Limb (tissue), 2 donors: Measurements from ENCODE around the gene EDN3.

Experiments used
- DNase-seq, 2 donors: peaks; one replicate each; pipeline ENCODE4 v3.0.0-alpha.2; 2016; ENCODE audit errors: extremely low spot score in 2 of 2

EDN3 gene

DNA sequence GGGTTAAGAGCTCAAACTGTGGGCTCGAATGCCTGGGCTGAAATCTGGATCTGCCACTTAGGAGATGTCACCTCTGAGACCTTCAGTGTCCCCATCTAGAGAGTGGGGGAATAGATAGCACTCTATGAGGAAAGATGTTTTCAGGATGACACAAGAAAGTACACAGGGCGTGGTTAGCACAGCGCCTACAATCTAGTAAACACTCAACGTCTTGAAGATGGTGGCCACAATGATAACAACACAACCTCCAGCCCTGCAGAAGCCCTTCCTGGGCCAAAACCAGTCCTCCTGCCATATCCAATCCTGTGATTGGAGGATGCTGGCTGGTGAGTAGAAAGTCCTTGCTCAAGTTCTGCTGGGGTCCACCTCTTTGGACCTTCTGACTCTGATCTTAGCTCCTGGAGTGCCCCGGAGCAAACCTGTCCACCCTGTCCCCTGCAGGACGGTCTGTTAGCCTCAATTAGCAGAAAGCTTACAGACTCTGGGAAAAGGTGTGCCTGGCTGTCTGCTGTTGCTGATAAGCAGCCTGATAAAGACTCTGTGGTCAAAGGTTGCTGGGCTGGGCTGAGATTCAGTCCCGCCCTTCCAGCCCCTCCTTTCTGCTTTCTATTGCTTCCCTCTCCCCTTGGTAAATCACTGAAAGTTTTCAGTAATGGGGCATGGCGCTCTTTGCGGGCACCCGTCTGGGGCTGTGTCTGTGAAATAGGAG, 8.2 kb downstream of the EDN3 start:
- no peak for DNase-seq

DNA sequence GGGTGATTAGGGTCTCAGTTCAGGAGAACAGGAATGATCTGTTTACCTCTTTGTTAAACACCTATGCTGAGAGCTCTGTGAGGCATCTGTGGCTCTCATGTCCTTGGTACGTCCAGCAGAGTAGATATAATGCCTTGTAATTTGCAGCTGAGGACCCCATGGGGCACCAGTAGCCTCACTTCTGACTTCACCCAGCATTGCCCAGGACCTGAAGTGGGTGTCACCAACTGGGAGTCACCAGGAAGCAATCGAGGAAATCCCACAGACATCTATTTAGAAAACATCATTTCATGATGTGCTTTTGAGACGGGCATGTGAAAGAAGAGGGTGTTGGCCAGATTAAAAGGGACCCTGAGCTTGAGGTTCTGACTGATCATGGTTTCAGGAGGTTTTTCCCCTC, 8.8 kb downstream of the EDN3 start:
- DNase-seq = no peak

DNA sequence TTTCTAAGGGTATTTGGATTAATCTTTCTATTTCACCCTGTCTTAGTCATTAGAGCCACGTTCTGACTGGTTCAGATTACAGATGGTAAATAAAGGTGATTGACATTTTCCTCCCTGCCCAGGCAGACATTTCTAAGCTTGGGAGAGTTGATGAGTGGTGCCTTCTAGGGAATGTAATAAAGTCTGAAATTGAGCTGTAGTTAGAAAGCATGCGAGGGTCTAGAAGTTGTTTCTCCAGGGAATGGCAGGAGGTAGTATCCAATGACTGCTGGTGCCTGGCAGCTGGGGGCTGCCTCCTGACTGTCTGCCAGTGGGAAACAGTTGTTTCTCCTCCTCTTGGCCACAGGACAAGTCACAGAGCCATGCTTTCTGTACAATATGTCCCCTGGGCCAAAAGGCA, 14.6 kb downstream of the EDN3 start:
- peak; percentile 50 to 84 for DNase-seq

DNA sequence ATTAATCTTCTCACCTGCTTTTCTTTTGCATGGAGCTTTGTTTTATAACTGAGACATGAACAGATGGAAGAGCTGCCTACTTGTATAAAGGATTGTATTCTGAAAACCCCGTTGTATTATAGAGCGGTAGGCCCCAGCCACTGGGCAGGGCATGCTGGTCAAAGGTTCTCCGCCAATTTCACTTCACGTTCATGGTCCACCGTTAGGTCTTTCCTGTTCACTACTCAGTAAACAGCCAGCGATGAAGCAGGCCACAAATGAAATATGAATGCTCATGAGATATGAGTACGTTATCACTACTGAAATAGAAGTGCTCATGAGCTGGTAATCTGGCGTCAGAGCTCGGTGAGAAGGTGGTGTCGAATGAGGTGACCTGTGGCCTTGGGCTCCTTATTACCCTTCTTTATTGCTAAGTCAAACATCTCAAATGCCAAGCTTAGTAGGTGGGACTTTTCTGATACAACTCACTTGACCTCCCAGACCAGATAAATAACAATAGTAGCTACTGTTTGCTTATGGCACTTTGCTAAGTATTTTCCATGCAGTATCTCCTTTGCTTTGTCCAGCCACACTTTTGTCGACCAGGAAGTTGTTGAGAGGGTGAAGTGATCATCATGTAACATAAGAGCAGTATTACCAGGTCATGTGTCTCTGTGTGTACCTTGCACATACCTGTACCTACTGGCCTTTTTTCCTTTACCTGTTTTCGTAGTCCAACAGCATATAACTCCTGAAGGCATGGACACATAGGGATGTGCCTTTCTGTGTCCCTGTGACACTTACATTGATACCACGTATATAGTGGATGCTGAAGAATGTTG, 16.7 kb downstream of the EDN3 start:
- DNase-seq = no peak

- no peak for DNase-seq
Observed at GRCh38 chr20:59318201-59318790, 17.9 kb downstream of the EDN3 start.

DNA sequence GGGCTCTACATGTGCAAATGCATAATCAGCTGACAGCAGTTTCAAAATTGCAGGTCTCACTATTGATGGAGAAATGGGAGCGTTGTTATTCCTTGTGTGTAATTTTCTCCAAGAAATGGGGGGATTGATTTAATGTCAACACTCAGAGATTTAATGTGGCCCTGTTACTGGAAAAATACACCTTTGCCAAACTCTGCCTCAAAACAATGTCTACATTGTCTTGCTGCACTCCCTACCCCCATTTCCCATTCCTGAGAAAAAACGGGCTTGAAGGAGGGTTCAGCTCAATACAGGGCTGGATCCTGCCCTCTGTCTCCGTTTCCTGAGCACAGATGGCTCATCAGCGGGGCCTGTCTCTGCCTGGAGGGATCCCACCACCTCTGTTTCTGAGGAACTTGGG, 18.4 kb downstream of the EDN3 start:
- DNase-seq = no peak

DNA sequence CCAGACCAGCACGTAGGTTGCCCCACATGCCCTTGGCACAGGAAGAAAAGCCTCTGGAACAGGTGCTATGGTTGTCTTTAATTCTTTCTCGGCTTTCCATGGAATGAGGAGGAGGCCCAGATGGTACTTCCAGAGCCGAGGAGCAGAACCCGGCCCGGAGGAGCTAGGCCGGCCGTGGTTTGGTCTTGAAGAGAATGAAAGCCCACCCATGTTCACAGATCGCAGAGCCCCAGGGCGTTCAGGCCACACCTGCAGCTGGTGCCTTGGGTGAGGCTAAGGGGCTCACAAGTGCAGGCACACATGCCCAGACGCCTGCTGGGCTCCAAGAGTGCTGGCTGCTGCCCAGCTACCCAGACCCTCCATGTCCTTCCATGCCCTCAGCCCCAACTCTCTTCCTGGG, 20.0 kb downstream of the EDN3 start:
- DNase-seq = no peak

- DNase-seq = no peak
Observed at GRCh38 chr20:59320854-59321647, 20.6 kb downstream of the EDN3 start.

DNA sequence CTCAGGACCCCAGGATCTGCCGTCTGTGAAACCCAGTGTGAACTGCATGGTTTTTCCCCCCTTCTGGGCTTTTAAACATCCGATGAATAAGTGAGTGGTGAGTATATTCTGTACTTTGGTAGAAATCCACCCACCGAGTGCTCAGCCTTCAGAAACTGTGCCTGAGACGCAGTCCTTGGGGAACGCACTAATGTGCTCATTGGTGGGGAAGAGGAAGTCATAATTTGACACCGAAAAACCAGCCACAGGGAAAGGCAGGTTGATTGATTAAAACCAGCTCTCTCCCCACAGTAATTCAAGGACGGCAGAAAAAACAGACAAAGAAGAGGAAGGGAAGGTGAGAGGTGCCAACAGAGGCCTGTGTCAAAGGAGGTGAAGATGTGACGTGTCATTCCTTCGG, 21.7 kb downstream of the EDN3 start:
- no peak for DNase-seq

GRCh38 chr20:59322585-59323454, 22.4 kb downstream of the EDN3 start:
- no peak for DNase-seq

DNA sequence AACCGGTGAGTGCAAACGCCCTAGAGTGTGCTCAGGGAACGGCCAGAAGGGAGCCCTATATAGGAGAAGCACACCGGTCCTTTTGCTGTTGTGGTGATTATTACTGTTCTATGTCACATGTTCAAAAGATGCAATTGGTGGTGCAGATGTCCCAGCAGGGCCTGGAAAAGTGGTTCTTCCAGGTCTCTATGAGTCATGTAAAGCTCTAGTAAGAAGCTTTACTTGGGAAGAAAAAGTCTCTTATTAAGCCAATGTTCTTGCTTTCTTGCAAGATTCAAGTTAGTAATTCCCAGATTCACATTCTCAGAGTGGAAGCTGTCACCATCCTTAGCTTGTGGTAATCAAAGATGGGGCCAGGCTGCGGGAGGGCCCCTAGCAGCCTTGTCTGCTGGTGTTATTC, 23.3 kb downstream of the EDN3 start:
- no peak for DNase-seq

- no peak for DNase-seq
Observed at GRCh38 chr20:59324521-59325141, 24.2 kb downstream of the EDN3 start.

DNA sequence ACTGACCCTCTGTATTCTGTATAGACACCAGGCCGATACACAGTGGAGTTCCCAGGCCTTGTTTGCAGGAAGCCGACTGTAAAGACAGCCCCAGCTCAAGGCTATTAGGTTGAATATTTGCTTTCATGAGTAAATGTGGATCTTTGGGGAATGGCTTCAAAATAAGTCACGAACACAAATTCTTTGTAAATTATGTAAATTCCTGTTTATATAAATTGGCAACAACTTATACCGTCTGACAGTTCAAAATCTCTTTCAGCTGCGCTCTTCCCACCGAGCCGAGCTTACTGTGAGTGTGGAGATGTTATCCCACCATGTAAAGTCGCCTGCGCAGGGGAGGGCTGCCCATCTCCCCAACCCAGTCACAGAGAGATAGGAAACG, 24.7 kb downstream of the EDN3 start:
- no peak for DNase-seq

- DNase-seq = no peak
Observed at GRCh38 chr20:59326188-59326587, 25.8 kb downstream of the EDN3 start.

DNA sequence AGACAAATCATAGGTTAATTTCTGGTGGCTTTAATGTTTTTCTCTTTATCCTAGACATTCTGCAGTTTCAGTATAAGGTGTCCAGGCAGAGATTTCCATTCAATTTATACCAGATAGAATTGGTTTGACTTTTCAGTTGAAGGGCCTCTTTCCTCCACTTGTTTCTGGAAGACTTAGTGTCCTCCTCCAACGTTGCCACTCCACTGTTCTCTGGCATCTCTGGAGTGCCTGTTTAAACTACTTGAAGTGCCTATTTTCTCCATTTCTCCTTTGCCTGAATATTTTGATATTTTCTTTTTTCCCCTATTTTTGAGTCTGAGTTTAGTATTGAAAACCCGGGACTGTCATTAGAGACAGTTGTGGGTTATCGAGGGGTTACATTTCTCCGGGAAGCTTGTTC, 27.7 kb downstream of the EDN3 start:
- DNase-seq = no peak

DNA sequence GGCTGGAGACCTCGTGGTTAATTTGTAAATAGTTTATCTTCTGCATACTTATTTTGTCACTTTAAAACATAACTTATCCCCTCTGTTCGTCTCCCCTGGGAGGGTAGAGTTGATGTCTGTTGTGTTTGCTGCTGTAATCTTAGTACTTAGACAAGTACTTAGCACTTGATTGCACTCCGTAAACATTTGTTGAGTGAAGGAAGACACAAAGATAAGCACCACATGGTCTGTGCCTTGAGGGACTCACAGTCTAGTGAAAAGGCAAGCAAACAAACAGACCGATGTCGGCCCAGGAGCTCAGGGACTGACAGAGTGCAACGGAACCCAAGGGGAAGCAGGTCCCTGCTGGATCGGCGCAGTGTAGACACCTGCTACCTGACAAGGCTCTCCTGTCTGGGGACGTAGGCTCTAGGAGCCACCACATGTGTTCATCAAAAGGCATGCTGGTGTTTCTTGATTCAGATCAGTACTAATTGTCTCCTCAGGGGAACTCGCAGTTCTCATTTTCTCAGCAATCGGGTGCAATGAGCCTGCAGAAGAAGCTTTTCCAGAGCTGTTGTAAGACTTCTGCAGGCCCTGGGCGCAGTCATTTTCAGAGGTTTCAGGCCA, 31.4 kb downstream of the EDN3 start:
- DNase-seq = no peak

DNA sequence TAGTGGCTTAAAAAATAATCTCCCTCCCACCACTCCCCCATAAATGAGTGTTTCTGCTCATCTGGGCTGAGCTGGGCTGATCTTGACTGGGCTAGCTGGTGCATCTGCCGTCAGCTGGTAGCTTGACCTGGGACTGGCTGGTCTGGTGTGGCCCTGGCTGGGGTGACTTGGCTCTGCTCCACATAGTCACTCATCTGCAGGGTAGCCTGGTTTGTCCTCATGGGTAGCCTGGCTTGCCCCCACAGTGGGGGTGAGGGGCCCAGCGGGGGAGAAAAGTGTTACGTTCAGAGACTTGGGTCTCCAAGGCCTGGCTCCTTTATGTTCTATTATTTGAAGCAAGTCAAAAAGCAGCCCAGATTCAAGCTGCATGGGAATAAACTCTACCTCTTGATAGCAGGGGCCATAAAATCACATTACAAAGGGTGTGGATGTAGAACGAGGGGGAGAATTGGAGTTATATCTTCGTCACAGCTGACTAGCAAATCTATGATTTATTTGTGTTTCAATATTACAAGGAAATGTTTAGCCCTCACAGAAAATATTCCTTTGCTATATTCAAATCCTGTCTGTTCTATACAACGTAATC, 32.9 kb downstream of the EDN3 start:
- no peak for DNase-seq

DNA sequence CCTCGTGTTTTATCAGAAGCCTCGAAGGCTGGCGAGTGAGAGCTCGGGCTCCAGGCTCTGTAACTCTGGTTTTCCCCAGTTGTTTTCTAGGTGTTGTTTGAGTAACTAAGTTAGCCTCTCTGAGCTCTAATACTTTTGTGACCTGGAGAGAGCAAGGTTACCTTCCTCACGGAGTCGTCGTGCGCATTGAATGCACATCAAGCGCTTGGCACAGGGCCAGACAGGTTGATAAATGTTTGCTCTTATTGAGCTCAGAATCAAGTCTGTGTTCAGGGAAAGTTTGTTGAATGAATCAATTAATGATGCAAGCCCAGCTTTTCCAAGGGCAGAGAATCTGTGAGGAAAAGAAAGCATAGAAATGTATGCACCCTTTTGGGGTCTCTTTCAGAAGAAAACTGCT, 33.5 kb downstream of the EDN3 start:
- DNase-seq = no peak

DNA sequence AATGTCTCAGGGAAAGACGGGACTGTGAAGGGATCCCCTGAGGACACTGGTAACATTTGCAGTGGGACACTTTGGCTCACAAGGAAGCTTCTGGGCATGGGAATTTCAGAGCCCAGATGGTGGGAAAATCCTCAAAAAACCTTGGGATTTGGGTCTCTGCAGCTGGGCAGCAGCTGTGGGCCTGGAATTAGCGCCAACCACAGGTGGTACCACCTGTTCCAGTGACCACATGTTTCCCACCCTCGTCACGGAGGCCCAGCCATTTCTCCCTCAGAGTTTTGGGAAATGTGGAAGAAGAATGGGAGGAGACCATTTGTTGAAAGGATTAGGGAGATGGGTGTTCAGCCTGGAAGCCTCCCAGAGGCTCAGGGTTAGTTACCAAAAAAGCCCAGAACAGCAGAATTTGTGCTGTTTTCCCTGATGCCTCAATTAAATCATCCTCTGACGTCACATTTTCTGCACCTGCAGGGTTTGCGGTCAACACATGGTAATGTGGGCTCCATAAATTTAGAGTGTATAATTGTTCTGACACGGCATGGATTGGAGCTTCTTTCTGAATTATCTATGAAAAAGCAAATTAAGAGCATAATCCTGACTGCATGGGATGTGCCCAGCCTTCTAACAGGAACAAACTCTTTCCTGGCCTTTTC, 34.4 kb downstream of the EDN3 start:
- DNase-seq = peak; percentile 62 to 77
